ENCODE results near the gene FHIP1A. TPM values are rescaled to one million over a fixed set of nuclear protein-coding genes. Genes with fewer than 3 reads are reported as not detected.

FHIP1A gene
- total RNA-seq, 1 donor from 2014 or later, result 4.1 TPM

- Histone ChIP-seq H3K9ac (ENCODE audit: low read length) (no peak overlapping the region), H3K4me3 (ENCODE audit: insufficient read depth, low read depth, low read length) (no peak overlapping the region), H3K79me2 (ENCODE audit: insufficient read depth, low read length) (no peaks in the 10 kb centered on the region), H4K20me1 (ENCODE audit: insufficient read depth, low read length) (no peaks in the 10 kb centered on the region), H3K36me3 (ENCODE audit: insufficient read depth, low read length) (no peaks in the 10 kb centered on the region), H3K4me1 (ENCODE audit: insufficient read depth, low read length) (peaks cover 15% of the 10 kb centered on the region), H2AFZ (ENCODE audit: low read depth, low read length) (no peak overlapping the region), H3K27ac (ENCODE audit: low read depth, low read length) (no peak overlapping the region), H3K9me3 (ENCODE audit: insufficient read depth, low read depth, low read length) (no peaks in the 10 kb centered on the region), H3K27me3 (ENCODE audit: insufficient read depth, low read length) (no peaks in the 10 kb centered on the region), H3K4me2 (ENCODE audit: low read length) (no peak overlapping the region)
- no peak overlapping the region for H3K4me3 Mint-ChIP-seq (ENCODE audit: unreplicated experiment)
- H3K27me3 Mint-ChIP-seq (ENCODE audit: low read depth, unreplicated experiment), result no peaks in the 10 kb centered on the region
- TF ChIP-seq EZH2 (IDR thresholded peaks at IDR 0.05; ENCODE audit: insufficient read depth, low read length) (no peak), CTCF (IDR thresholded peaks at IDR 0.05; ENCODE audit: insufficient read depth, low read depth, low read length) (no peak)
- H3K36me3 Mint-ChIP-seq (ENCODE audit: low read depth, unreplicated experiment), result no peaks in the 10 kb centered on the region
- H3K9me3 Mint-ChIP-seq (ENCODE audit: unreplicated experiment), result no peaks in the 10 kb centered on the region
- DNase-seq (ENCODE audit: low read depth) (no peak), FAIRE-seq (no peak)
- peaks cover 13% of the 10 kb centered on the region for H3K4me1 Mint-ChIP-seq (ENCODE audit: low read depth, unreplicated experiment)
- no peak overlapping the region for H3K27ac Mint-ChIP-seq (ENCODE audit: unreplicated experiment)
Measured at GRCh38 chr4:151438154-151438553, 29.2 kb downstream of the FHIP1A start.

GRCh38 chr4:151439320-151439719 is 30.3 kb downstream of the FHIP1A start:
- FAIRE-seq (no peak), DNase-seq (ENCODE audit: low read depth) (no peak)
- Mint-ChIP-seq H3K27me3 (ENCODE audit: low read depth, unreplicated experiment) (no peaks in the 10 kb centered on the region), H3K9me3 (ENCODE audit: unreplicated experiment) (no peaks in the 10 kb centered on the region), H3K4me3 (ENCODE audit: unreplicated experiment) (no peak overlapping the region), H3K27ac (ENCODE audit: unreplicated experiment) (no peak overlapping the region), H3K36me3 (ENCODE audit: low read depth, unreplicated experiment) (no peaks in the 10 kb centered on the region), H3K4me1 (ENCODE audit: low read depth, unreplicated experiment) (peaks cover 13% of the 10 kb centered on the region)
- H3K79me2 ChIP-seq (ENCODE audit: insufficient read depth, low read length), result no peaks in the 10 kb centered on the region
- no peak overlapping the region for H2AFZ ChIP-seq (ENCODE audit: low read depth, low read length)
- no peak overlapping the region for H3K4me3 ChIP-seq (ENCODE audit: insufficient read depth, low read depth, low read length)
- H3K4me1 ChIP-seq (ENCODE audit: insufficient read depth, low read length), result peaks cover 15% of the 10 kb centered on the region
- no peak for TF ChIP-seq CTCF (IDR thresholded peaks at IDR 0.05; ENCODE audit: insufficient read depth, low read depth, low read length)
- H3K36me3 ChIP-seq (ENCODE audit: insufficient read depth, low read length), result no peaks in the 10 kb centered on the region
- H3K9ac ChIP-seq (ENCODE audit: low read length), result no peak overlapping the region
- no peak overlapping the region for H3K4me2 ChIP-seq (ENCODE audit: low read length)
- no peaks in the 10 kb centered on the region for H3K27me3 ChIP-seq (ENCODE audit: insufficient read depth, low read length)
- H3K9me3 ChIP-seq (ENCODE audit: insufficient read depth, low read depth, low read length), result no peaks in the 10 kb centered on the region
- no peaks in the 10 kb centered on the region for H4K20me1 ChIP-seq (ENCODE audit: insufficient read depth, low read length)
- no peak overlapping the region for H3K27ac ChIP-seq (ENCODE audit: low read depth, low read length)

GRCh38 chr4:151442002-151442401 is 33.0 kb downstream of the FHIP1A start:
- H3K36me3 ChIP-seq (ENCODE audit: insufficient read depth, low read length), result no peaks in the 10 kb centered on the region
- no peaks in the 10 kb centered on the region for H3K36me3 Mint-ChIP-seq (ENCODE audit: low read depth, unreplicated experiment)
- no peaks in the 10 kb centered on the region for H3K27me3 ChIP-seq (ENCODE audit: insufficient read depth, low read length)
- no peaks in the 10 kb centered on the region for H3K79me2 ChIP-seq (ENCODE audit: insufficient read depth, low read length)
- no peaks in the 10 kb centered on the region for H4K20me1 ChIP-seq (ENCODE audit: insufficient read depth, low read length)
- no peaks in the 10 kb centered on the region for H3K27me3 Mint-ChIP-seq (ENCODE audit: low read depth, unreplicated experiment)
- no peaks in the 10 kb centered on the region for H3K4me1 ChIP-seq (ENCODE audit: insufficient read depth, low read length)
- H3K9ac ChIP-seq (ENCODE audit: low read length), result no peak overlapping the region
- H3K9me3 Mint-ChIP-seq (ENCODE audit: unreplicated experiment), result no peaks in the 10 kb centered on the region
- no peak overlapping the region for H2AFZ ChIP-seq (ENCODE audit: low read depth, low read length)
- no peak overlapping the region for H3K4me3 Mint-ChIP-seq (ENCODE audit: unreplicated experiment)
- TF ChIP-seq EZH2 (IDR thresholded peaks at IDR 0.05; ENCODE audit: insufficient read depth, low read length) (no peak), CTCF (IDR thresholded peaks at IDR 0.05; ENCODE audit: insufficient read depth, low read depth, low read length) (no peak)
- DNase-seq (ENCODE audit: low read depth) (no peak), FAIRE-seq (no peak)
- no peak overlapping the region for H3K4me3 ChIP-seq (ENCODE audit: insufficient read depth, low read depth, low read length)
- H3K4me2 ChIP-seq (ENCODE audit: low read length), result no peak overlapping the region
- H3K9me3 ChIP-seq (ENCODE audit: insufficient read depth, low read depth, low read length), result no peaks in the 10 kb centered on the region
- no peak overlapping the region for H3K27ac Mint-ChIP-seq (ENCODE audit: unreplicated experiment)
- peaks cover 2% of the 10 kb centered on the region for H3K4me1 Mint-ChIP-seq (ENCODE audit: low read depth, unreplicated experiment)
- no peak overlapping the region for H3K27ac ChIP-seq (ENCODE audit: low read depth, low read length)

Measured in astrocyte (in vitro differentiated cells and primary cell).